Measurements from ENCODE around the gene DAPK1. TPM values are rescaled to one million over a fixed set of nuclear protein-coding genes. Genes with fewer than 3 reads are reported as not detected.
A peak's percentile ranks its signal among the peaks of the same experiment; 100 is the strongest.

Gene DAPK1
- total RNA-seq, 1 experiment from 2014 or later: not detected

DNA sequence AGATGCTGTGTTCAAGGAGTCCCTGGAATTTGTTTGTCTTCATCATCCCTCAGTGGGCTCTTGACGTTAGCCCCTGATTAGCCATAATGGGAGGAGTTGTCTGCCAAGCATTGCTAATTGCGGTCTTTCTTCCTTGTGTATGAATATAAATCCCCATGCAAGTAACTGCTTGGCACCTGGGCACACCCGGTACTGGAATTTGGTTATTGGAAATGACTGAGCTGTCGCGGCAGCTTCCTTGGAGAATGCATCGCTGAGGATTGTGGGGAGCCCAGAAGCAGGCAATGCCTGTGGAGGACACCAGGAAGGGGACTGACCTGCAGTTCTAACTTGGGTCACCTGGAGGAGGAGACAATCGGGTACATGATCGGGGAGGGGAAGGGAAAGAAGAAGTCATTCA lies 174.9 kb downstream of the DAPK1 start:
- no peaks in the 10 kb centered on the region for H3K4me1 ChIP-seq (ENCODE audit: low read length)
- no peak overlapping the region for H3K4me3 ChIP-seq (ENCODE audit: low read length)
- no peaks in the 10 kb centered on the region for H4K20me1 ChIP-seq (ENCODE audit: insufficient read depth, low read depth, low read length)
- no peak overlapping the region for H3K27ac ChIP-seq (ENCODE audit: low read length)
- H3K9me2 ChIP-seq (replicated peaks; ENCODE audit: insufficient read depth, low read length): no peaks in the 10 kb centered on the region
- H3K36me3 ChIP-seq (ENCODE audit: insufficient read depth, low read length): no peaks in the 10 kb centered on the region
- H2AFZ ChIP-seq (ENCODE audit: low read length): no peak overlapping the region
- H3K27me3 ChIP-seq (ENCODE audit: low read length): no peaks in the 10 kb centered on the region
- H3K9me3 ChIP-seq (ENCODE audit: low read length): no peaks in the 10 kb centered on the region
- H3K9ac ChIP-seq (ENCODE audit: low read length): no peak overlapping the region
- H3K79me2 ChIP-seq (ENCODE audit: low read length): no peaks in the 10 kb centered on the region
- H3K4me2 ChIP-seq (ENCODE audit: low read depth, low read length, poor library complexity, severe bottlenecking): no peak overlapping the region
- DNase-seq: no peak

DNA sequence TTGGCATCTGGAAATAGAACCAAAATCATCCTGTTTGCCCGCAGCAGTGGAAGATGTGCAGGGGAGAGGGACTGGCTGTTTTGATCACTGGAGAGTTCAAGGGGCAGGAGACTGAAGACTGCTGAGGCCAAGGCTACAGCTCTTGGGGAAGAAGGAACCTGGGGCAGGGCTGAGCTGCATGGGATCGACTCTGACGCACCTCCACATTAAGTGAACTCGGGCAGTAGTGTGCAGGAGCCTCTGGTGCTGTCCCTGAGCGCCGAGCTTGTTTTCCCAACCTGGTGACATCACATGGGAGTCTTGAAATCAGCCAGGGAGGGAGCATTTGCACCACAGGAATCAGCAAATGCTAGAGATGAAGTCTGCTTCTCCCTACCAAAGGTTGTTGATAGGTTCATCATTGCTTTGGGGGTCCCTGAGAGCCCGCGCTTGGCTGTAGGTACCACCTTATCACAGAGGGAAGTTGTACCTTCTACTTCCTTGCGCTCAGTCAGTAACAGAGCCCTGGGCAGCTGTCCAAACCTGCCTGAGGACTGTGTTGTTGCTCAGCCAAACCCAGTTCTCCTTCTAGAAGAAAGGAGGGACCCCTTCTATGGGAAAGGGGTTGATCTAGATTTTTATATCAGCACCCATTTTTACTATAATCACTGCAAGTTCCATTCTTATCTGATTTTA lies 175.9 kb downstream of the DAPK1 start:
- H3K4me3 ChIP-seq (ENCODE audit: low read length): no peak overlapping the region
- H2AFZ ChIP-seq (ENCODE audit: low read length): no peak overlapping the region
- H4K20me1 ChIP-seq (ENCODE audit: insufficient read depth, low read depth, low read length): no peaks in the 10 kb centered on the region
- no peaks in the 10 kb centered on the region for H3K79me2 ChIP-seq (ENCODE audit: low read length)
- no peaks in the 10 kb centered on the region for H3K27me3 ChIP-seq (ENCODE audit: low read length)
- H3K4me2 ChIP-seq (ENCODE audit: low read depth, low read length, poor library complexity, severe bottlenecking): no peak overlapping the region
- no peak for DNase-seq
- H3K27ac ChIP-seq (ENCODE audit: low read length): no peak overlapping the region
- H3K4me1 ChIP-seq (ENCODE audit: low read length): no peaks in the 10 kb centered on the region
- no peaks in the 10 kb centered on the region for H3K9me3 ChIP-seq (ENCODE audit: low read length)
- no peaks in the 10 kb centered on the region for H3K36me3 ChIP-seq (ENCODE audit: insufficient read depth, low read length)
- no peaks in the 10 kb centered on the region for H3K9me2 ChIP-seq (replicated peaks; ENCODE audit: insufficient read depth, low read length)
- no peak overlapping the region for H3K9ac ChIP-seq (ENCODE audit: low read length)

DNA sequence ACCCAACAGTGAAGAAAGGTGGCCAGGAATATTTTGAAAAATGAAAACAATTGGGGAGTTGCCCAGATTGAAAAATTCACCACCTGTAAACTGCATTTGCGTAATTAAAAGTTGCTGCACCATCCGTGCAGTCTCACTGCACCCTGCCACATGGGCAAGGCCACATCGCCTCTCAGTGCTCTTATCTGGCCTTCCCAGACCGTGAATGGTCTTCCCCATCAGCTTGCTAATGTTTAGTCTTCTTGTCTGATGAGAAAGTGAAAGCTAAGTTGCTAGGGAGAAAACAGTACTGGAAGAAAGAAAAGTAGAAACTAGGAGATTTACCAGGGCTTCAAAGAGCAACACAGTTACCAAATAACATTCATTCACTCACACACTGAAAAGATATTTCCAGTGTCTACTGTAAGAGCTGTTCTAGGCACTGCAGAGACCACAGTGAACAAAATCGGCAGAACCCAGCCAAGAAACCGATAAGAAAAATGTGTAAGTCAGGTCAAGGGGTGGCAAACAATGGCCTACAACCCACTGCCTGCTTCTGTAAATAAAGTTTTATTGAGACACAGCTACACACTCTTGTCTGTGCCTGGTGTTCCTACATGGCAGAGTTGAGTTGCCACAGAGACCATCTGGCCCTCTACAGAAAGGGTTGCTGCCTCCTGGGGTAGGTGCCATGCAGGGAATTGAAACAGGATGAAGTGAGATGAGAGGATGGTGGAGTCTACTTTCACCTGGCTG lies 177.1 kb downstream of the DAPK1 start:
- H4K20me1 ChIP-seq (ENCODE audit: insufficient read depth, low read depth, low read length): no peaks in the 10 kb centered on the region
- no peaks in the 10 kb centered on the region for H3K79me2 ChIP-seq (ENCODE audit: low read length)
- no peak overlapping the region for H3K9ac ChIP-seq (ENCODE audit: low read length)
- H3K27ac ChIP-seq (ENCODE audit: low read length): no peak overlapping the region
- H3K4me3 ChIP-seq (ENCODE audit: low read length): no peak overlapping the region
- no peaks in the 10 kb centered on the region for H3K9me2 ChIP-seq (replicated peaks; ENCODE audit: insufficient read depth, low read length)
- DNase-seq: no peak
- no peaks in the 10 kb centered on the region for H3K4me1 ChIP-seq (ENCODE audit: low read length)
- H3K4me2 ChIP-seq (ENCODE audit: low read depth, low read length, poor library complexity, severe bottlenecking): no peak overlapping the region
- no peak overlapping the region for H2AFZ ChIP-seq (ENCODE audit: low read length)
- no peaks in the 10 kb centered on the region for H3K27me3 ChIP-seq (ENCODE audit: low read length)
- H3K36me3 ChIP-seq (ENCODE audit: insufficient read depth, low read length): no peaks in the 10 kb centered on the region
- no peaks in the 10 kb centered on the region for H3K9me3 ChIP-seq (ENCODE audit: low read length)

DNA sequence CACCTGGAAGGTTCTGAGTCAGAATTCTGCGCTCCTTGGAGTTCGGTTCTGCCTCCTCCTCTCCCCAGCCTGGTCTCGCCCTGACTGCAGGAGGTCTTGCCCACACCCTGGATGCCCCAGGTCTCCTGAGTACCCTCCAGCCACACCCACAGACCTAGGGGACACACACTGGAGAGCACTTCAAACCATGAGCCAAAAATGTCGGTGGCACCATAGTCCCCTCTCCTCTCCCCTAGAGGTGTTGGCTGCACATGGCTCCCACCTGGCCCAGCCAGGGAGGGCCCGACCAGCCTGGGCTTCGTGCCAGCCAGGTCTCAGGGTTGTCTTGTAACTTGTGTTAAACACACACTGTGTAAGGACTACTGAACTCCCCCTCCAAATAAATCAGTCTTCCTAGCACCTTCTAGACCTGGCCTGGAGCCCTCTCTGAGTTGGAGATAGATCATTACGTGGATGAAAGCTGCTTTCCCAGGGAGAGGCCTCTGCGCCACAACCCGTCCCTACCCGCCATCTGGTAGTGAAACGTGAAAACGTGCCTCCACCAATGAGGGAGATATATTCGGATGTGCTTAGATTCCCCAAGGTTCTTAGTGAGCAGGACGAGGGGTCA lies 178.3 kb downstream of the DAPK1 start:
- H3K9ac ChIP-seq (ENCODE audit: low read length): no peak overlapping the region
- no peaks in the 10 kb centered on the region for H3K27me3 ChIP-seq (ENCODE audit: low read length)
- no peaks in the 10 kb centered on the region for H3K36me3 ChIP-seq (ENCODE audit: insufficient read depth, low read length)
- no peak overlapping the region for H3K4me2 ChIP-seq (ENCODE audit: low read depth, low read length, poor library complexity, severe bottlenecking)
- no peaks in the 10 kb centered on the region for H3K79me2 ChIP-seq (ENCODE audit: low read length)
- no peaks in the 10 kb centered on the region for H3K9me3 ChIP-seq (ENCODE audit: low read length)
- H3K4me3 ChIP-seq (ENCODE audit: low read length): no peak overlapping the region
- no peak overlapping the region for H2AFZ ChIP-seq (ENCODE audit: low read length)
- DNase-seq: no peak
- H3K27ac ChIP-seq (ENCODE audit: low read length): no peak overlapping the region
- H3K9me2 ChIP-seq (replicated peaks; ENCODE audit: insufficient read depth, low read length): no peaks in the 10 kb centered on the region
- H3K4me1 ChIP-seq (ENCODE audit: low read length): no peaks in the 10 kb centered on the region
- no peaks in the 10 kb centered on the region for H4K20me1 ChIP-seq (ENCODE audit: insufficient read depth, low read depth, low read length)

DNA sequence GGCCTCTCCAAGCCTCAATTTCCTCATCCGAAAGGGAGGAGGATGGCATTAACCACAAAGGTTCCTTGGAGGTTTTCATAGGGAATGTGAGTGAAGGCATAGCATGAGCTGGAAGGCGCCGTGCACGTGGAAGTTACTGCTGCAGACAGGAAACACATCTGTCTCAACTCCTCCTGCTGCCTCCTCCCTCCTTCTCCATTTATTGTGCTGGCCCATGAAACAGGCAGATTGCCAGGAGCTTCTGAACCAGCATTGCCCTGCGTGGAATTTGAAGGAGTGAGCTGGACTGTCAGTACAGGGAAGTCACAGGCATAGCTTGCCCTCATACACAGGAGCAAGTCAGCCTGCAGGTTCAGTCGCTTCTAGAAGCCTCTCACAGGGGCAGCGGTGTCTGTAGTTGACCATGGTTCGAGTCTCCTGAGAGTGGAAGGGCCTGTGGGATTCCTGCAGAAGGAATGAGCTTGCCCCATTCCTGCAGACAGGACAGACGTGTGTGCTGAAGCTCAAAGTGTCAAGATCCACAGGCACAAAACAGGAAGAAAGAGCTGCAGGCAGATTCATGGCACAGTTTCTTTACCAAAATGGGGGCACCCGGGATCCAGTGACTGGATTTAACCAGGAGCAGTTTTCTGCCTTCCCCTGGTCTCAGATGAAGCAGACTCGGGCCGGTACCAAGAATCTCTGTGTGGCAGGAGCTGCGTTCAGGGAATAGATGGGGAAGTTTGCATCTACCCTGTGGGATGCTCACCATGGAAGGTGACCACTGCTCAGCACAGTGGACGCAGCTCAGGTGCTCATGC lies 179.5 kb downstream of the DAPK1 start:
- no peaks in the 10 kb centered on the region for H3K27me3 ChIP-seq (ENCODE audit: low read length)
- H3K9me3 ChIP-seq (ENCODE audit: low read length): no peaks in the 10 kb centered on the region
- no peaks in the 10 kb centered on the region for H3K36me3 ChIP-seq (ENCODE audit: insufficient read depth, low read length)
- no peaks in the 10 kb centered on the region for H3K79me2 ChIP-seq (ENCODE audit: low read length)
- H3K27ac ChIP-seq (ENCODE audit: low read length): no peak overlapping the region
- no peak for DNase-seq
- no peak overlapping the region for H3K4me3 ChIP-seq (ENCODE audit: low read length)
- H2AFZ ChIP-seq (ENCODE audit: low read length): no peak overlapping the region
- no peaks in the 10 kb centered on the region for H3K4me1 ChIP-seq (ENCODE audit: low read length)
- no peaks in the 10 kb centered on the region for H4K20me1 ChIP-seq (ENCODE audit: insufficient read depth, low read depth, low read length)
- H3K9ac ChIP-seq (ENCODE audit: low read length): no peak overlapping the region
- H3K9me2 ChIP-seq (replicated peaks; ENCODE audit: insufficient read depth, low read length): no peaks in the 10 kb centered on the region
- H3K4me2 ChIP-seq (ENCODE audit: low read depth, low read length, poor library complexity, severe bottlenecking): no peak overlapping the region

DNA sequence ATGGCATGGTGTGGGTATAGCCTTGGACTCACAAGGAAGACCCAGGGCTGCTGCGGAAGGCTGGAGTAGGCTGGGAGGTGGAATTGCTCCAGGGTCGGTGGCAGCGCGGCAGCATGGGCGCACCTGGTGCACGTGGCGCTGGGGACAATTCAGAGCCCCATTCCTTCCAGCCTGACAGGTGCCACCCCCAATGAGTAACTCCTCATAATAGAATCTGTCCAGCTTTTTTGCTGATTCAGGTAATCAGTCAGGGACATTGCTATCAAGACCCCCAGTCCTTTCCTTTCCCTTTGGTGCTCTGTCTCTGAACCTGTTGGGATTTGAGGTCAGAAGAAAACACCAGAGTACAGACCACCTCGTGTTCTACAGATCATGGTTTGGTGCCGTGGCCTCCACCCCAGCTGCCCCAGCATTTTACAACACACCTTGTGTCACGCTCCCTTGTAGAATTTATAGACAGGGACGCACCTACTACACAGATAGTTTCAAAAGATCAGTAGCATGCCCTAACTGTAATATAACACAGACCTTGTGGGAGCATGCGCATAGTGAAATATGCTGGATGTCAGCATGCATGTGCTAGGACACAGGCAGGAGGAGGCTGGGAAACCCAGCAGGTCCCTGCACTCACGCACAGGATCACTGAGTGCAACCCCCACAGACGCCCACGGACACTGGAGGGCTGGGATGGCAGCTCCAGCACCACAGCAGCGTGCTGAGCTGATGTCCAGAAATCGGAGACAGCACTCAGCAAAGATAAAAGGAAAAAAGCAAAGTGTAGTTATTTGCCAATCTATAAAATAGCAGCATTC lies 180.3 kb downstream of the DAPK1 start:
- no peaks in the 10 kb centered on the region for H3K9me2 ChIP-seq (replicated peaks; ENCODE audit: insufficient read depth, low read length)
- no peaks in the 10 kb centered on the region for H3K4me1 ChIP-seq (ENCODE audit: low read length)
- no peak overlapping the region for H3K27ac ChIP-seq (ENCODE audit: low read length)
- no peak overlapping the region for H2AFZ ChIP-seq (ENCODE audit: low read length)
- no peaks in the 10 kb centered on the region for H3K36me3 ChIP-seq (ENCODE audit: insufficient read depth, low read length)
- no peak overlapping the region for H3K9ac ChIP-seq (ENCODE audit: low read length)
- H3K9me3 ChIP-seq (ENCODE audit: low read length): no peaks in the 10 kb centered on the region
- H3K4me2 ChIP-seq (ENCODE audit: low read depth, low read length, poor library complexity, severe bottlenecking): no peak overlapping the region
- H4K20me1 ChIP-seq (ENCODE audit: insufficient read depth, low read depth, low read length): no peaks in the 10 kb centered on the region
- no peaks in the 10 kb centered on the region for H3K27me3 ChIP-seq (ENCODE audit: low read length)
- H3K4me3 ChIP-seq (ENCODE audit: low read length): no peak overlapping the region
- no peak for DNase-seq
- no peaks in the 10 kb centered on the region for H3K79me2 ChIP-seq (ENCODE audit: low read length)

DNA sequence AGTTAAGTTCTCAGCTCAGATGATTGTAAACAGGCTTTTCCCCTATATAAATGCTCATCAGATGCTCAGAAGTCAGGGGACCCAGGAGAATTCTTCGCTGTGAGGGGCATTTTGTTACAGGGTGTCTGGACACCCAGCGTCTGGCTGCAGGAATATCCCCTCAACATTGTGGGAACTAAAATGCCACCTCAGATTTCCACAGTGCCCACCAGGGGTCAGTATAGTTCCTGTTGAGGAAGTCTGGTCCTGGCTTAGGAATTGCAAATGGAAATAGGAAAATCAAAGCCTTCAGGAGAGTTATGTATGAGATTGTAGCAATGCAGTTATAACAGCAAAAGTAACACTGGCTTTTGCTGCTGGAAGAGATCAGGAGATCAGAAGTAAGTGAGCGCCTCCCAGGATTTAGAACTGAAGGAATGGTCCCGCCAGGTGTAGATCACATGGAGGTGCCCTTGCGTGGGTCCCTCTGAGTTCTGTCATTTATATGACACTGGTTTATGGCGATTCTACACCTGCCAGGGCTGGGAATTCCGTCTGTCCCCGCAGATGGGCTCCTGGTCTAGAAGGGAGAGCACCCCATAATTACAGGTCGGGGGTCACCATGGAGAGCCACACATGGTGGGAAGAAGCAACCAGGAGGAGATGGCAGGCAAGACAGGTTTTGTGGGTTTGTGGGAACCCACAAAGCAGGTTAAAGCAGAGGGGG lies 181.1 kb downstream of the DAPK1 start:
- peak; percentile 72 for DNase-seq
- H4K20me1 ChIP-seq (ENCODE audit: insufficient read depth, low read depth, low read length): no peaks in the 10 kb centered on the region
- no peak overlapping the region for H3K4me2 ChIP-seq (ENCODE audit: low read depth, low read length, poor library complexity, severe bottlenecking)
- H3K9me2 ChIP-seq (replicated peaks; ENCODE audit: insufficient read depth, low read length): no peaks in the 10 kb centered on the region
- H3K27ac ChIP-seq (ENCODE audit: low read length): no peak overlapping the region
- H3K9me3 ChIP-seq (ENCODE audit: low read length): no peaks in the 10 kb centered on the region
- H3K27me3 ChIP-seq (ENCODE audit: low read length): no peaks in the 10 kb centered on the region
- H3K36me3 ChIP-seq (ENCODE audit: insufficient read depth, low read length): no peaks in the 10 kb centered on the region
- no peak overlapping the region for H2AFZ ChIP-seq (ENCODE audit: low read length)
- H3K4me1 ChIP-seq (ENCODE audit: low read length): no peaks in the 10 kb centered on the region
- H3K4me3 ChIP-seq (ENCODE audit: low read length): no peak overlapping the region
- no peaks in the 10 kb centered on the region for H3K79me2 ChIP-seq (ENCODE audit: low read length)
- H3K9ac ChIP-seq (ENCODE audit: low read length): no peak overlapping the region

Data from Karpas-422 (cell line).